ENCODE data around the gene NTF3.

The NTF3 gene

GRCh38 chr12:5432011-5432400, at the start of gene NTF3:
Gene NTF3, plus strand, starts transcription at chr12:5432108. Its CDS starts 217 bp downstream, at chr12:5432325.
- DNase-seq = no peak

GRCh38 chr12:5384015-5384414, 47.9 kb upstream of the NTF3 start:
- DNase-seq = no peak

GRCh38 chr12:5388581-5389535, 43.0 kb upstream of the NTF3 start:
- no peak for DNase-seq

GRCh38 chr12:5390174-5390799, 41.6 kb upstream of the NTF3 start:
- no peak for DNase-seq

GRCh38 chr12:5391653-5392052, 40.3 kb upstream of the NTF3 start:
- no peak for DNase-seq

- DNase-seq = no peak
These were observed 38.9 kb upstream of the NTF3 start for GRCh38 chr12:5392961-5393360.

GRCh38 chr12:5395443-5396271, 36.3 kb upstream of the NTF3 start:
- no peak for DNase-seq

- no peak for DNase-seq
These were observed 35.4 kb upstream of the NTF3 start for GRCh38 chr12:5396541-5396940.

- DNase-seq = no peak
These were observed 32.6 kb upstream of the NTF3 start for GRCh38 chr12:5399266-5399665.

GRCh38 chr12:5402009-5402935, 29.6 kb upstream of the NTF3 start:
- no peak for DNase-seq

- DNase-seq = no peak
These were observed 28.5 kb upstream of the NTF3 start for GRCh38 chr12:5403411-5403810.

GRCh38 chr12:5407034-5407856, 24.7 kb upstream of the NTF3 start:
- DNase-seq = no peak

GRCh38 chr12:5409619-5410018, 22.3 kb upstream of the NTF3 start:
- DNase-seq = no peak

GRCh38 chr12:5416571-5416970, 15.3 kb upstream of the NTF3 start:
- DNase-seq = no peak

- DNase-seq = no peak
These were observed 14.4 kb upstream of the NTF3 start for GRCh38 chr12:5417500-5417899.

GRCh38 chr12:5428332-5429221, 3.3 kb upstream of the NTF3 start:
- no peak for DNase-seq

- DNase-seq = no peak
These were observed 2.0 kb upstream of the NTF3 start for GRCh38 chr12:5429741-5430557.

- no peak for DNase-seq
These were observed 986 bp upstream of the NTF3 start for GRCh38 chr12:5430641-5431603.
